ENCODE data around the gene CARNS1. TPM values are rescaled to one million over a fixed set of nuclear protein-coding genes. Genes with fewer than 3 reads are reported as not detected.

The CARNS1 gene
- total and polyA plus RNA-seq, 10 of the 15 experiments (the other 5 are each of a cell fraction or from before 2014, with no cell fraction given): 0.02 to 0.14 (median 0.10) TPM; not detected in 3

DNA sequence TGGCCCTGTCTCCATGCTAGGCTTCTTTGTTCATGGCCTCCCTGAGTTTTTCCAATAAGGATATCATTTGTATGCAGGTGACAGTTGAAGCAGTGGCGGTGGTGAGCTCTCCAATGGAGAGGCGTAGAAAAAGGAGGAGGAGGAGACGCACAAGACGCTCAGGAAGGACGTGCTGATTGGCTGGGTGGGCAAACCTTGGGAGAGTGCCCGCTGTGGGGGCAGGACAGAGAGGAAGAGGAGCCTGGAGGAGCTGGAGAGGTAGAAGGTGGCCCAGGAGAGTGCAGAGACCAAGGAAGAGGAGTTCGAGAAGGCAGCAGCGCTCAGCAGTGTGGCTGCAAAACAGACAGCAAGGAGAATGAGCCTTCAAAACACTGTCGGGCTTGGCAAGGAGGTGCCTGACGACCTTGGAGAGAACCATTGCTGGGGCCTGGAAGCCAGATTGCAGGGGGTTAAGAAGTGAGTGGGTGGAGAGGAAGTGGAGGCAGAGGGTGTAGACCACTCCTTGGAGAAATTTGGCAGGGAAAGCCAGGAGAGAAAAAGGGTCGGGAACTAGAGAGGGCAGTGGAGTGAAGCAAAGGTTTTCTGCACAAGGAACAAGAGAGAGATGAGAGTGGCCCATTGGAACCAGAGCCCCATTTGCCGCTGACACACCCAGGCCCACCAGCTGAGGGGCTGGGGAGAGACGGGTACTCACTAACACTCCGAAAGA, 49.6 kb upstream of the CARNS1 start:
- intact Hi-C loops (cut with micrococcal nuclease; ENCODE audit: unreplicated experiment): no loop called here
- Histone ChIP-seq H3K36me3 (ENCODE audit: control insufficient read depth in 2 of 2, insufficient read depth in 2 of 2, low read length in 1 of 2) (no peaks in the 10 kb centered on the region), H3K4me1 (ENCODE audit: control insufficient read depth, insufficient read depth, low read length) (peaks cover 11% of the 10 kb centered on the region), H3K79me2 (ENCODE audit: control insufficient read depth, insufficient read depth, low read length) (no peaks in the 10 kb centered on the region), H4K20me1 (ENCODE audit: control insufficient read depth, insufficient read depth) (peaks cover 5% of the 10 kb centered on the region; the same call in 1 of the 2 replicates), H3K4me2 (ENCODE audit: control insufficient read depth, insufficient read depth) (no peak overlapping the region), H3K27me3 (replicated peaks in 1 of 2; ENCODE audit: control insufficient read depth in 2 of 2, insufficient read depth in 2 of 2, low read length in 1 of 2) (peaks cover 1 to 4% of the 10 kb centered on the region in 2 experiments; a peak in 3 of 4 replicates), H2AFZ (ENCODE audit: control insufficient read depth, low read depth, low read length) (no peak overlapping the region), H3K9me3 (replicated peaks; ENCODE audit: control insufficient read depth, insufficient read depth, low read length) (no peaks in the 10 kb centered on the region), H3K27ac (ENCODE audit: control insufficient read depth, insufficient read depth) (no peak overlapping the region), H3K4me3 (no peak overlapping the region), H3K9ac (ENCODE audit: control insufficient read depth, insufficient read depth, low read length) (no peak overlapping the region)
- BruUV-seq (replicated peaks): no TSS peak
- ChIA-PET POLR2A (interaction anchor here (0.5 kb wide), 1 partner anchor 9 kb away, joined by 3 read pairs; no protein-coding TSS in a partner anchor), CTCF (interaction anchor here (0.9 to 26.2 kb wide), 4 partner anchors 9 to 14 kb away, joined by 3 to 1301 read pairs (median 10); partner anchors contain the start of genes CLCF1 and RAD9A), RAD21 (ENCODE audit: unreplicated experiment) (interaction anchor here (1.1 kb wide), 1 partner anchor 15 kb away, joined by 3 read pairs; no protein-coding TSS in a partner anchor), SMC1A (ENCODE audit: uncharacterized antibody, unreplicated experiment) (interaction anchor here (1.3 kb wide), 1 partner anchor 16 kb away, joined by 4 read pairs; no protein-coding TSS in a partner anchor)
- TF ChIP-seq ESRRA (IDR thresholded peaks at IDR 0.05; ENCODE audit: low read length) (no peak), JUND (IDR thresholded peaks at IDR 0.05; ENCODE audit: low read depth, low read length) (no peak), STAT1 (conservative IDR thresholded peaks at IDR 0.05) (no peak), ZNF384 (IDR thresholded peaks at IDR 0.05; ENCODE audit: borderline replicate concordance, low read depth, low read length) (no peak), NR2F1 (conservative IDR thresholded peaks at IDR 0.05) (no peak), ZNF274 (IDR thresholded peaks at IDR 0.05; ENCODE audit: insufficient read depth, insufficient read length) (no peak), SUPT20H (IDR thresholded peaks at IDR 0.05; ENCODE audit: borderline replicate concordance, control insufficient read depth, low read depth, low read length) (no peak), IRF4 (IDR thresholded peaks at IDR 0.05; ENCODE audit: low read depth, low read length) (no peak), LARP7 (IDR thresholded peaks at IDR 0.05) (no peak), SIN3A (IDR thresholded peaks at IDR 0.05; ENCODE audit: low read depth, low read length) (no peak), MTA2 (IDR thresholded peaks at IDR 0.05; ENCODE audit: low read depth) (no peak), MEF2A (IDR thresholded peaks at IDR 0.05; ENCODE audit: insufficient read depth, low read depth, low read length) (no peak), NBN (IDR thresholded peaks at IDR 0.05) (no peak), CHD2 (IDR thresholded peaks at IDR 0.05; ENCODE audit: borderline replicate concordance, low read depth, low read length) (no peak), HDGF (IDR thresholded peaks at IDR 0.05) (no peak), RB1 (IDR thresholded peaks at IDR 0.05; ENCODE audit: borderline replicate concordance) (no peak), MYC (IDR thresholded peaks at IDR 0.05; ENCODE audit: insufficient read depth, insufficient read length, insufficient replicate concordance, low read length, severe bottlenecking) (no peak), STAT3 (IDR thresholded peaks at IDR 0.05; ENCODE audit: low read depth, low read length) (no peak)
- TF ChIP-seq, protein P1, sequence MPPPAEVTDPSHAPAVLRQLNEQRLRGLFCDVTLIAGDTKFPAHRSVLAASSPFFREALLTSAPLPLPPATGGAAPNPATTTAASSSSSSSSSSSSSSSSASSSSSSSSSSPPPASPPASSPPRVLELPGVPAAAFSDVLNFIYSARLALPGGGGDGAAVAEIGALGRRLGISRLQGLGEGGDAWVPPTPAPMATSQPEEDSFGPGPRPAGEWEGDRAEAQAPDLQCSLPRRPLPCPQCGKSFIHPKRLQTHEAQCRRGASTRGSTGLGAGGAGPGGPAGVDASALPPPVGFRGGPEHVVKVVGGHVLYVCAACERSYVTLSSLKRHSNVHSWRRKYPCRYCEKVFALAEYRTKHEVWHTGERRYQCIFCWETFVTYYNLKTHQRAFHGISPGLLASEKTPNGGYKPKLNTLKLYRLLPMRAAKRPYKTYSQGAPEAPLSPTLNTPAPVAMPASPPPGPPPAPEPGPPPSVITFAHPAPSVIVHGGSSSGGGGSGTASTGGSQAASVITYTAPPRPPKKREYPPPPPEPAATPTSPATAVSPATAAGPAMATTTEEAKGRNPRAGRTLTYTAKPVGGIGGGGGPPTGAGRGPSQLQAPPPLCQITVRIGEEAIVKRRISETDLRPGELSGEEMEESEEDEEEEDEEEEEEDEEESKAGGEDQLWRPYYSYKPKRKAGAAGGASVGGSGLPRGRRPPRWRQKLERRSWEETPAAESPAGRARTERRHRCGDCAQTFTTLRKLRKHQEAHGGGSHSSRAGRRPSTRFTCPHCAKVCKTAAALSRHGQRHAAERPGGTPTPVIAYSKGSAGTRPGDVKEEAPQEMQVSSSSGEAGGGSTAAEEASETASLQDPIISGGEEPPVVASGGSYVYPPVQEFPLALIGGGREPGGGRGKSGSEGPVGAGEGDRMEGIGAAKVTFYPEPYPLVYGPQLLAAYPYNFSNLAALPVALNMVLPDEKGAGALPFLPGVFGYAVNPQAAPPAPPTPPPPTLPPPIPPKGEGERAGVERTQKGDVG (CRISPR knock-in tag; IDR thresholded peaks at IDR 0.05): no peak
- TF ChIP-seq, protein P2, sequence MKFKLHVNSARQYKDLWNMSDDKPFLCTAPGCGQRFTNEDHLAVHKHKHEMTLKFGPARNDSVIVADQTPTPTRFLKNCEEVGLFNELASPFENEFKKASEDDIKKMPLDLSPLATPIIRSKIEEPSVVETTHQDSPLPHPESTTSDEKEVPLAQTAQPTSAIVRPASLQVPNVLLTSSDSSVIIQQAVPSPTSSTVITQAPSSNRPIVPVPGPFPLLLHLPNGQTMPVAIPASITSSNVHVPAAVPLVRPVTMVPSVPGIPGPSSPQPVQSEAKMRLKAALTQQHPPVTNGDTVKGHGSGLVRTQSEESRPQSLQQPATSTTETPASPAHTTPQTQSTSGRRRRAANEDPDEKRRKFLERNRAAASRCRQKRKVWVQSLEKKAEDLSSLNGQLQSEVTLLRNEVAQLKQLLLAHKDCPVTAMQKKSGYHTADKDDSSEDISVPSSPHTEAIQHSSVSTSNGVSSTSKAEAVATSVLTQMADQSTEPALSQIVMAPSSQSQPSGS (IDR thresholded peaks at IDR 0.05; ENCODE audit: low read length): no peak
- FAIRE-seq: no peak
- 79% methylated on average over 14 of the region's 14 CpGs for WGBS (ENCODE audit: insufficient coverage, insufficient replicate concordance, low lambda C conversion rate, missing lambda C conversion rate)
- in situ Hi-C loops (cut with MboI): no loop called here
- ATAC-seq: no peak
- DNase-seq (ENCODE audit: low read depth, low spot score): no peak
